Sciatic nerve (tissue), 2 donors: Measurements from ENCODE around the gene SETD9. TPM values are rescaled to one million over a fixed set of nuclear protein-coding genes. Genes with fewer than 3 reads are reported as not detected.

Source experiments
- ATAC-seq: fragments of 200-7000 bp; cut with Tn5 transposase; one replicate; pipeline ENCODE4 v1.9.1; 2020; ENCODE audit warnings: mild to moderate bottlenecking, moderate library complexity
- DNase-seq: peaks from one replicate; pipeline ENCODE4 v3.0.0-alpha.2; 2020; ENCODE audit warnings: low spot score
- intact Hi-C: fragments of 100-400 bp; cut with DNase I; formaldehyde crosslinking; loops from one replicate; pipeline ENCODE4 v1.14.2; 2022
- total RNA-seq: library from RNA; stranded (reverse); fragmentation: NEBNext Ultra II Directional; extraction: Animal tissue kit (Norgen Biotek cat#: 25700); gene quantifications from one replicate; pipeline ENCODE4 v1.2.1, GENCODE V29; 2021
- donor health status: DM: no; HTN: no; CAD: no.
- donor health status: DM: no; HTN: no; CAD: no.

Gene SETD9
- total RNA-seq, 1 donor from 2014 or later: 8.2 TPM

DNA sequence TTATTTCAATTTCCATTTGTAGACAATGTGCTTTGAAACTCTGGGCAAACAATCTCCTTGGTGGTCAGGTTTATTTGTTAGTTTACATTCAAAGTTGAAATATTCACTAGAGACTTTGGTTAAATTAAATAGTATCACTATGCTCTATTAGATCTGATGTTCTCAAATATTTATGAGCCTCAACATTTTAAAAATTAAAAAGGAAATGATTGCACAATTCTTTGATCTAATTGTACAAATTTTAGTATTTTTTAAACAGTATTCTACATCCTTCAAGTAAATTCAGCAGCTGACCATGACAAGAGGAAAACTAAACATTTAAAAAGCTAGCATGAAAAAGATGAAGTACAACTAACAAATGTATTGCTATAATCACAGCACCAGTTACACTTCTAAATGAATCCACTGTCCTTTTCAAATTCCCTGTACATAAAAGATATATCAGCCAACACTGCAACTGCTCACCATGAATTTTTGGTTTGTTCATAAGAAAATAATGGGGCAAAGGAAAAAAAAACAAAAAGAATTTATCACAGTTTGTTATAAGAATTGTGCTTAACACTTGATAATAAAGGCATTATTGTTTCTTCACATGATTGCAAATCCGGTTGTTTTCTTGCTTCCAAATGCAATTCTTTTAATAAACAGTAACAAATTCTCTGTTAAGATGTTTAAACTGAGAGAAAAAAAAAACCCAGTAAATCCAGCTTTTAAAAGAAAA lies 10.7 kb downstream of the SETD9 start:
- intact Hi-C loops: no loop called here
- no peak for DNase-seq
- ATAC-seq: no peak

GRCh38 chr5:56922922-56923321 lies 13.5 kb downstream of the SETD9 start:
- ATAC-seq: no peak
- no peak for DNase-seq
- intact Hi-C loops: no loop called here

DNA sequence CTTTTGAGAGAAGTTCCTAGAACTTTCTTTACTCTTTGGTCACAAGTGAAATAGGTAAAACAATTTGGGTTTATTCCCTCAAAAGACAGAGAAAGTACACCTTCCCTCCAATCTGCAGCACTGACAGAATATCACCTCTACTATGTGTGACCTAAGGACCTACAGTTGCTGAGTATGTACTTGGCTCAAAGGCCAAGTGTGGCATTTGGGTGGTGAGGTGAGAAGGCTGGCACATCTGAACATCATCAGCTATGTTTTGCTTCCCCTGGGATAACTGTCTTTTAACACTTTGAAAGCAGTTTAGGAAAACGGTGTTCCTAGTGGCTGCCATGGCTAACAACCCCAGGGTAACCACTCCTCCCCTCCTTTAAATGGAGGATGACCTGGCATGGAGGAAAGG lies 24.9 kb downstream of the SETD9 start:
- intact Hi-C loops: no loop called here
- ATAC-seq (no peak), DNase-seq (no peak)

GRCh38 chr5:56938858-56939257 lies 29.5 kb downstream of the SETD9 start:
- intact Hi-C loops: no loop called here
- DNase-seq: no peak
- ATAC-seq: no peak

GRCh38 chr5:56941981-56942380 lies 32.6 kb downstream of the SETD9 start:
- no peak for DNase-seq
- intact Hi-C loops: no loop called here
- ATAC-seq: no peak

GRCh38 chr5:56947052-56947451 lies 37.7 kb downstream of the SETD9 start:
- no peak for ATAC-seq
- intact Hi-C loops: no loop called here
- no peak for DNase-seq

GRCh38 chr5:56950626-56951125 lies 41.3 kb downstream of the SETD9 start:
- peak; percentile 95 for ATAC-seq
- DNase-seq: peak; percentile 81
- intact Hi-C loops: no loop called here

- DNase-seq: peak; percentile 66
- intact Hi-C loops: no loop called here
- peak; percentile 60 for ATAC-seq
Observed at GRCh38 chr5:56951126-56951945, 41.9 kb downstream of the SETD9 start.

GRCh38 chr5:56951946-56952691 lies 42.7 kb downstream of the SETD9 start, which contains the start of gene MIER3:
TSS of gene MIER3 (minus strand) at chr5:56952123. CDS start at chr5:56952102, 21 bp downstream.
- intact Hi-C loops: no loop called here
- peak; percentile 86 for DNase-seq

DNA sequence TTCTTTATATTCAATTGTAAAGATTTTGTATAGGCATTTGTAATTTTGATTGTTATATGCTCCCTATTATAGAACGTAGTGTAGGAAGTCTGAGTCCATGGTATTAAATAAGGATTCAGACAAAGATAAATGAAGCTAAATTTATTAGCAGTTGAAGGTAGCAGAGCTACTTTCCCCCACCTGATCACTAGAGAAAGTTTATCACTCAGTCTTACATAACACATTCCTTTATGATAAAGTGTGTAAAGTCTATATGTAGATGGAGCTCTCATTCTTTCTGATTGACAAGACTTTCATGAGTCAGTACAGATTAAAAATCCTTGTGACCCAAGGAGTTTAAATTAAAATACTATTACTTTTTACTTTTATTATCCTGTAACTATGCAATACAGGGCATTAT lies 44.9 kb downstream of the SETD9 start:
- DNase-seq (no peak), ATAC-seq (no peak)
- intact Hi-C loops: no loop called here

More at GRCh38 chr5:56951946-56952691, 42.7 kb downstream of the SETD9 start, which contains the start of gene MIER3:
- peak; percentile 89 for ATAC-seq

GRCh38 chr5:56958595-56958994 lies 49.2 kb downstream of the SETD9 start:
- DNase-seq: no peak
- intact Hi-C loops: no loop called here
- ATAC-seq: no peak

- ATAC-seq (no peak), DNase-seq (no peak)
- intact Hi-C loops: no loop called here
Observed at GRCh38 chr5:56959326-56959725, 49.9 kb downstream of the SETD9 start.

DNA sequence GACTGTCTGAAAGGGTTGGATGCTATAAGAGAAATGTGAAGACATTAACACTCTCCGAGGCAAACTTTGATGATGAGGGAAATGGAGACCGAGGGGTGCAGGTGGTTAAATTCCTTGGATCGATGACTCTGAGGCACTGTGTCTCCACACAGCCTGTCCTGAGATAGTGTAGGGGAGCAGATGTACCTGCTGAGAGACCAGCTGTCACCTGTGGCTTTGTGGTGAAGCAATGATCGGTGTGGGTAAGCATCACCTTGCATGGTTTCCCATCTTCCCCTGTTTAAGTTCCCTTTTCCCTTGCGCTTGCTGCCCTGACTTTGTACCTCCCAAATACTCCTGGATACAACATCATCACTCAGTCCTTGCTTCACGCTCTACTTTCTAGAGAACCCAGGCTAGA lies 52.4 kb downstream of the SETD9 start:
- intact Hi-C loops: no loop called here
- DNase-seq: no peak
- no peak for ATAC-seq

- DNase-seq (no peak), ATAC-seq (no peak)
- intact Hi-C loops: no loop called here
Observed at GRCh38 chr5:56962286-56962685, 52.9 kb downstream of the SETD9 start.

GRCh38 chr5:56963246-56963645 lies 53.9 kb downstream of the SETD9 start:
- ATAC-seq (no peak), DNase-seq (no peak)
- intact Hi-C loops: no loop called here

DNA sequence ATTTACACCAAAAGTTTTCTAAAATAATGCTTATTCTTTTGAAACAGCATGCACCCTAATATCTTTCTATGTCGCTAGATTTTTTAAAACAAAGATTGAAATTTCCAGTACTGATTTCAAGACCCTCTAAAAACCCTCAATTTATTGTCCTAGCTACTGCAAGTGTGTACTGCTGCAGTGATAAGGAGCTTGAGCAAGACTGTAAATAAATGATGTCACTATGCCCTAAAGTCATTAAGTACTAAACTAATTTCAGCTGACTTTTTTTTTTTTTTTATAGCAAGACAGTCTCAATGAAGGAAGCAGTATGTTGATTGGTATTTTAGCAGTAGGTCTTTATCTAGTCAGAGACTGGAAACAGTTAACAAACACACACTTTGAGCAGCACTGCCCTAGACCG lies 54.8 kb downstream of the SETD9 start:
- intact Hi-C loops: no loop called here
- ATAC-seq (no peak), DNase-seq (no peak)
